SK-N-SH (cell line): ENCODE results near the gene TSR2. TPM values are rescaled to one million over a fixed set of nuclear protein-coding genes. Genes with fewer than 3 reads are reported as not detected.

Experiments
- CTCF ChIA-PET: fragments of 300-600, 350-600 bp; formaldehyde crosslinking; extraction: SDS; loops from one replicate; lab custom pipeline; 2021; lab: Yijun Ruan, JAX
- POLR2A ChIA-PET: fragments of 350-600 bp; sonication (Branson Sonifier 250); formaldehyde crosslinking; extraction: SDS; loops from one replicate; lab custom pipeline; 2020; ENCODE audit warnings: antibody characterized with exemption, inconsistent platforms; lab: Yijun Ruan, JAX
- DNase-seq: peaks from one replicate; pipeline ENCODE4 v3.0.0; 2012
- H2AFZ ChIP-seq: fragments of 200-600 bp; sonication (generic); 2 replicates; pipeline ENCODE4 v1.8.1; 2016; ENCODE audit warnings: antibody characterized with exemption, mild to moderate bottlenecking, low read depth
- H3F3A ChIP-seq: fragments of 200-600 bp; sonication (generic); replicated peaks from 2 replicates; pipeline ENCODE3; 2016; ENCODE audit warnings: antibody characterized with exemption, mild to moderate bottlenecking; ENCODE audit not compliant: insufficient read depth
- H3K27ac ChIP-seq, 2 experiments: fragments of 200-500 bp in 1 of 2; fragments of 200-600 bp in 1 of 2; sonication (Bioruptor generic) in 1 of 2; sonication (generic), shearing (Covaris generic) in 1 of 2; 2 replicates each; pipeline versions ENCODE4 v1.5.1 to v1.6.1; 2014 to 2016; ENCODE audit warnings: low read depth in 2 of 2, inconsistent platforms in 1 of 2, low read length in 1 of 2, mild to moderate bottlenecking in 1 of 2, mixed read lengths in 1 of 2
- H3K27me3 ChIP-seq: fragments of 200-600 bp; sonication (generic), shearing (Covaris generic); 2 replicates; pipeline ENCODE4 v1.6.1; 2016; ENCODE audit warnings: mixed run types; ENCODE audit not compliant: insufficient read depth
- H3K36me3 ChIP-seq, 2 experiments: fragments of 200-500 bp in 1 of 2; fragments of 200-600 bp in 1 of 2; sonication (Bioruptor generic) in 1 of 2; sonication (generic) in 1 of 2; replicated peaks in 1 of 2; 2 replicates each; pipeline versions ENCODE3 to v1.5.1; 2014 to 2016; ENCODE audit warnings: low read length in 1 of 2, mild to moderate bottlenecking in 1 of 2; ENCODE audit not compliant: insufficient read depth in 2 of 2, control insufficient read depth in 1 of 2
- H3K4me1 ChIP-seq, 2 experiments: fragments of 200-500 bp in 1 of 2; fragments of 200-600 bp in 1 of 2; sonication (Bioruptor generic) in 1 of 2; sonication (generic), shearing (Covaris generic) in 1 of 2; 2 replicates each; pipeline versions ENCODE4 v1.5.1 to v1.6.1; 2014 to 2016; ENCODE audit warnings: low read depth in 1 of 2, low read length in 1 of 2, mixed run types in 1 of 2; ENCODE audit not compliant: insufficient read depth in 2 of 2, control insufficient read depth in 1 of 2
- H3K4me2 ChIP-seq: fragments of 200-600 bp; sonication (generic), shearing (Covaris generic); 2 replicates; pipeline ENCODE4 v1.6.1; 2017; ENCODE audit warnings: mixed run types
- H3K4me3 ChIP-seq, 2 experiments: fragments of 200-500 bp in 1 of 2; fragments of 200-600 bp in 1 of 2; sonication (Bioruptor generic) in 1 of 2; sonication (generic), shearing (Covaris generic) in 1 of 2; 2 replicates each; pipeline versions ENCODE4 v1.5.1 to v1.8.1; 2014 to 2016; ENCODE audit warnings: low read depth in 2 of 2, inconsistent platforms in 1 of 2, low read length in 1 of 2, mild to moderate bottlenecking in 1 of 2, mixed read lengths in 1 of 2, moderate library complexity in 1 of 2
- H3K79me2 ChIP-seq: fragments of 200-600 bp; sonication (generic); 2 replicates; pipeline ENCODE4 v1.8.1; 2017; ENCODE audit warnings: mild to moderate bottlenecking; ENCODE audit not compliant: insufficient read depth
- H3K9ac ChIP-seq: fragments of 200-600 bp; sonication (generic); 2 replicates; pipeline ENCODE4 v1.6.1; 2017; ENCODE audit warnings: mixed run types
- H3K9me2 ChIP-seq: fragments of 200-600 bp; sonication (generic); 2 replicates; pipeline ENCODE4 v1.6.1; 2017; ENCODE audit warnings: mixed run types
- H3K9me3 ChIP-seq: fragments of 200-600 bp; sonication (generic); 2 replicates; pipeline ENCODE4 v1.6.1; 2017; ENCODE audit warnings: mixed run types, mild to moderate bottlenecking, moderate library complexity
- H4K20me1 ChIP-seq: fragments of 200-600 bp; sonication (generic); 2 replicates; pipeline ENCODE4 v1.6.1; 2017; ENCODE audit warnings: mild to moderate bottlenecking, mixed run types; ENCODE audit not compliant: insufficient read depth
- CTCF ChIP-seq: fragments of 200-600 bp; sonication (generic); IDR thresholded peaks from 2 replicates; pipeline ENCODE4 v1.6.1; 2017; ENCODE audit warnings: antibody characterized with exemption, mild to moderate bottlenecking, moderate library complexity
- EZH2phosphoT487 ChIP-seq: fragments of 200-600 bp; sonication (generic); IDR thresholded peaks from 2 replicates; pipeline ENCODE4 v1.6.1; 2017; ENCODE audit warnings: low read depth, mixed run types, mild to moderate bottlenecking, antibody characterized with exemption, moderate library complexity, borderline replicate concordance
- FOSL2 ChIP-seq: IDR thresholded peaks from 2 replicates; pipeline ENCODE4 v1.4.0; 2012; ENCODE audit warnings: low read depth, mild to moderate bottlenecking, moderate library complexity, borderline replicate concordance
- GABPA ChIP-seq: IDR thresholded peaks from 2 replicates; pipeline ENCODE4 v1.4.0; 2012; ENCODE audit warnings: low read depth, mild to moderate bottlenecking
- GATA2 ChIP-seq: sonication (generic); formaldehyde crosslinking; IDR thresholded peaks from 2 replicates; pipeline ENCODE4 v1.5.0; 2020; ENCODE audit warnings: mild to moderate bottlenecking, missing genetic modification reagents
- IRF3 ChIP-seq: fragments of 150-350 bp; IDR thresholded peaks from 2 replicates; pipeline ENCODE4 v1.6.1; 2016; ENCODE audit warnings: mild to moderate bottlenecking, low read depth, low read length
- JUND ChIP-seq: IDR thresholded peaks from 2 replicates; pipeline ENCODE4 v1.4.0; 2012
- MAX ChIP-seq: IDR thresholded peaks from 2 replicates; pipeline ENCODE4 v1.4.0; 2012; ENCODE audit warnings: low read depth
- MEF2A ChIP-seq: IDR thresholded peaks from 2 replicates; pipeline ENCODE4 v1.4.0; 2012; ENCODE audit warnings: low read depth, borderline replicate concordance
- NFIC ChIP-seq: IDR thresholded peaks from 2 replicates; pipeline ENCODE4 v1.4.0; 2012; ENCODE audit warnings: borderline replicate concordance
- NRF1 ChIP-seq: IDR thresholded peaks from 2 replicates; pipeline ENCODE4 v1.6.1; 2012; ENCODE audit warnings: low read depth, mild to moderate bottlenecking, low read length
- POLR2AphosphoS5 ChIP-seq: IDR thresholded peaks from 2 replicates; pipeline ENCODE4 v1.6.1; 2012; ENCODE audit warnings: low read depth, low read length
- RAD21 ChIP-seq: IDR thresholded peaks from 2 replicates; pipeline ENCODE4 v1.6.1; 2012; ENCODE audit warnings: mild to moderate bottlenecking, low read length
- RCOR1 ChIP-seq: fragments of 150-350 bp; IDR thresholded peaks from 2 replicates; pipeline ENCODE4 v1.6.1; 2017; ENCODE audit warnings: antibody characterized with exemption, low read length
- REST ChIP-seq: IDR thresholded peaks from 2 replicates; pipeline ENCODE4 v1.6.1; 2012; ENCODE audit warnings: mild to moderate bottlenecking, low read depth, low read length, moderate library complexity
- TCF12 ChIP-seq: IDR thresholded peaks from 2 replicates; pipeline ENCODE4 v1.4.0; 2012
- YY1 ChIP-seq: IDR thresholded peaks from 2 replicates; pipeline ENCODE4 v1.4.0; 2012; ENCODE audit warnings: low read depth, mild to moderate bottlenecking
- WGBS: methylation state at CpG from one replicate; pipeline ENCODE4 v1.1.6; 2017; ENCODE audit warnings: low lambda C conversion rate; 5-methylcytosine and 5-hydroxymethylcytosine counted together
- polyA plus RNA-seq, 3 experiments: library from polyadenylated mRNA; depleted of rRNA; stranded (reverse); fragments of >200 nt; gene quantifications; 2 replicates each; pipeline ENCODE4 v1.2.3, GENCODE V29; 2012

Gene TSR2
- polyA plus RNA-seq, 1 of the 3 experiments (the other 2 are of a cell fraction) = 32.8 TPM

GRCh38 chrX:54419559-54420302 is 20.5 kb upstream of the TSR2 start:
- POLR2A ChIA-PET = no interaction called here
- TF ChIP-seq GABPA (no peak), RCOR1 (no peak), YY1 (no peak), RAD21 (no peak), MEF2A (no peak), GATA2 (CRISPR knock-in tag) (no peak), CTCF (no peak), NRF1 (no peak)
- H3K9ac ChIP-seq = no peak overlapping the region
- no peak overlapping the region for H3K27ac ChIP-seq
- H3K9me3 ChIP-seq = no peaks in the 10 kb centered on the region
- no peak overlapping the region for H2AFZ ChIP-seq
- no peaks in the 10 kb centered on the region for H4K20me1 ChIP-seq
- H3K4me3 ChIP-seq = no peak overlapping the region
- WGBS = 23% methylated on average over 3 of the region's 3 CpGs
- DNase-seq = no peak
- no peaks in the 10 kb centered on the region for H3F3A ChIP-seq
- no peaks in the 10 kb centered on the region for H3K4me1 ChIP-seq
- CTCF ChIA-PET = no interaction called here
- H3K4me2 ChIP-seq = no peak overlapping the region
- no peaks in the 10 kb centered on the region for H3K9me2 ChIP-seq
- H3K36me3 ChIP-seq = no peaks in the 10 kb centered on the region
- H3K79me2 ChIP-seq = no peaks in the 10 kb centered on the region
- 0 out of 2 replicates have a peak, but pooled peaks cover 6% of the 10 kb centered on the region for H3K27me3 ChIP-seq

GRCh38 chrX:54422168-54422567 is 18.0 kb upstream of the TSR2 start:
- Histone ChIP-seq H2AFZ (no peak overlapping the region), H3F3A (no peaks in the 10 kb centered on the region), H3K79me2 (no peaks in the 10 kb centered on the region), H3K4me3 (no peak overlapping the region), H3K9me3 (no peaks in the 10 kb centered on the region), H3K36me3 (no peaks in the 10 kb centered on the region), H3K27ac (no peak overlapping the region), H3K4me1 (no peaks in the 10 kb centered on the region), H3K9ac (no peak overlapping the region), H3K27me3 (no peaks in the 10 kb centered on the region), H3K4me2 (no peak overlapping the region), H3K9me2 (no peaks in the 10 kb centered on the region), H4K20me1 (no peaks in the 10 kb centered on the region)
- no peak for DNase-seq
- POLR2A ChIA-PET = no interaction called here
- WGBS = 29% methylated on average over 3 of the region's 3 CpGs
- CTCF ChIA-PET = no interaction called here
- TF ChIP-seq TCF12 = no peak
- no peak for TF ChIP-seq IRF3
- no peak for TF ChIP-seq NFIC
- TF ChIP-seq MAX = no peak
- TF ChIP-seq JUND = no peak
- TF ChIP-seq POLR2AphosphoS5 = no peak
- TF ChIP-seq REST = no peak
- TF ChIP-seq FOSL2 = no peak
- TF ChIP-seq EZH2phosphoT487 = no peak
- TF ChIP-seq GATA2 (CRISPR knock-in tag) = no peak
- TF ChIP-seq CTCF = no peak
